SK-N-SH (cell line): ENCODE data around the gene BCL7C. TPM values are rescaled to one million over a fixed set of nuclear protein-coding genes. Genes with fewer than 3 reads are reported as not detected.

Experiments used
- CTCF ChIA-PET: fragments of 300-600, 350-600 bp; formaldehyde crosslinking; extraction: SDS; loops from one replicate; lab custom pipeline; 2021; lab: Yijun Ruan, JAX
- POLR2A ChIA-PET: fragments of 350-600 bp; sonication (Branson Sonifier 250); formaldehyde crosslinking; extraction: SDS; loops from one replicate; lab custom pipeline; 2020; ENCODE audit warnings: antibody characterized with exemption, inconsistent platforms; lab: Yijun Ruan, JAX
- DNase-seq: peaks from one replicate; pipeline ENCODE4 v3.0.0; 2012
- H2AFZ ChIP-seq: fragments of 200-600 bp; sonication (generic); 2 replicates; pipeline ENCODE4 v1.8.1; 2016; ENCODE audit warnings: antibody characterized with exemption, mild to moderate bottlenecking, low read depth
- H3F3A ChIP-seq: fragments of 200-600 bp; sonication (generic); replicated peaks from 2 replicates; pipeline ENCODE3; 2016; ENCODE audit warnings: antibody characterized with exemption, mild to moderate bottlenecking; ENCODE audit not compliant: insufficient read depth
- H3K27ac ChIP-seq, 2 experiments: fragments of 200-500 bp in 1 of 2; fragments of 200-600 bp in 1 of 2; sonication (Bioruptor generic) in 1 of 2; sonication (generic), shearing (Covaris generic) in 1 of 2; 2 replicates each; pipeline versions ENCODE4 v1.5.1 to v1.6.1; 2014 to 2016; ENCODE audit warnings: low read depth in 2 of 2, inconsistent platforms in 1 of 2, low read length in 1 of 2, mild to moderate bottlenecking in 1 of 2, mixed read lengths in 1 of 2
- H3K27me3 ChIP-seq: fragments of 200-600 bp; sonication (generic), shearing (Covaris generic); 2 replicates; pipeline ENCODE4 v1.6.1; 2016; ENCODE audit warnings: mixed run types; ENCODE audit not compliant: insufficient read depth
- H3K36me3 ChIP-seq, 2 experiments: fragments of 200-500 bp in 1 of 2; fragments of 200-600 bp in 1 of 2; sonication (Bioruptor generic) in 1 of 2; sonication (generic) in 1 of 2; replicated peaks in 1 of 2; 2 replicates each; pipeline versions ENCODE3 to v1.5.1; 2014 to 2016; ENCODE audit warnings: low read length in 1 of 2, mild to moderate bottlenecking in 1 of 2; ENCODE audit not compliant: insufficient read depth in 2 of 2, control insufficient read depth in 1 of 2
- H3K4me1 ChIP-seq, 2 experiments: fragments of 200-500 bp in 1 of 2; fragments of 200-600 bp in 1 of 2; sonication (Bioruptor generic) in 1 of 2; sonication (generic), shearing (Covaris generic) in 1 of 2; 2 replicates each; pipeline versions ENCODE4 v1.5.1 to v1.6.1; 2014 to 2016; ENCODE audit warnings: low read depth in 1 of 2, low read length in 1 of 2, mixed run types in 1 of 2; ENCODE audit not compliant: insufficient read depth in 2 of 2, control insufficient read depth in 1 of 2
- H3K4me2 ChIP-seq: fragments of 200-600 bp; sonication (generic), shearing (Covaris generic); 2 replicates; pipeline ENCODE4 v1.6.1; 2017; ENCODE audit warnings: mixed run types
- H3K4me3 ChIP-seq, 2 experiments: fragments of 200-500 bp in 1 of 2; fragments of 200-600 bp in 1 of 2; sonication (Bioruptor generic) in 1 of 2; sonication (generic), shearing (Covaris generic) in 1 of 2; 2 replicates each; pipeline versions ENCODE4 v1.5.1 to v1.8.1; 2014 to 2016; ENCODE audit warnings: low read depth in 2 of 2, inconsistent platforms in 1 of 2, low read length in 1 of 2, mild to moderate bottlenecking in 1 of 2, mixed read lengths in 1 of 2, moderate library complexity in 1 of 2
- H3K79me2 ChIP-seq: fragments of 200-600 bp; sonication (generic); 2 replicates; pipeline ENCODE4 v1.8.1; 2017; ENCODE audit warnings: mild to moderate bottlenecking; ENCODE audit not compliant: insufficient read depth
- H3K9ac ChIP-seq: fragments of 200-600 bp; sonication (generic); 2 replicates; pipeline ENCODE4 v1.6.1; 2017; ENCODE audit warnings: mixed run types
- H3K9me2 ChIP-seq: fragments of 200-600 bp; sonication (generic); 2 replicates; pipeline ENCODE4 v1.6.1; 2017; ENCODE audit warnings: mixed run types
- H3K9me3 ChIP-seq: fragments of 200-600 bp; sonication (generic); 2 replicates; pipeline ENCODE4 v1.6.1; 2017; ENCODE audit warnings: mixed run types, mild to moderate bottlenecking, moderate library complexity
- H4K20me1 ChIP-seq: fragments of 200-600 bp; sonication (generic); 2 replicates; pipeline ENCODE4 v1.6.1; 2017; ENCODE audit warnings: mild to moderate bottlenecking, mixed run types; ENCODE audit not compliant: insufficient read depth
- EP300 ChIP-seq, 2 experiments: IDR thresholded peaks; 2 replicates each; pipeline versions ENCODE4 v1.4.0 to v1.6.1; 2012; ENCODE audit warnings: borderline replicate concordance in 1 of 2, low read depth in 1 of 2, low read length in 1 of 2
- EZH2phosphoT487 ChIP-seq: fragments of 200-600 bp; sonication (generic); IDR thresholded peaks from 2 replicates; pipeline ENCODE4 v1.6.1; 2017; ENCODE audit warnings: low read depth, mixed run types, mild to moderate bottlenecking, antibody characterized with exemption, moderate library complexity, borderline replicate concordance
- FOXJ3 ChIP-seq: sonication (generic); formaldehyde crosslinking; IDR thresholded peaks from 2 replicates; pipeline ENCODE4 v1.5.1; 2020; ENCODE audit warnings: mild to moderate bottlenecking, missing genetic modification reagents
- MXI1 ChIP-seq: IDR thresholded peaks from 2 replicates; pipeline ENCODE4 v1.6.1; 2012; ENCODE audit warnings: mild to moderate bottlenecking, low read depth, low read length, improper control_type of control experiment
- RFX5 ChIP-seq: IDR thresholded peaks from 2 replicates; pipeline ENCODE4 v1.6.1; 2012; ENCODE audit warnings: mild to moderate bottlenecking, improper control_type of control experiment, low read length
- RXRA ChIP-seq: IDR thresholded peaks from 2 replicates; pipeline ENCODE4 v1.4.0; 2012; ENCODE audit warnings: low read depth, mild to moderate bottlenecking, borderline replicate concordance
- SIN3A ChIP-seq: IDR thresholded peaks from 2 replicates; pipeline ENCODE4 v1.6.1; 2012; ENCODE audit warnings: low read depth, mild to moderate bottlenecking, low read length, moderate library complexity, borderline replicate concordance
- SMC3 ChIP-seq: IDR thresholded peaks from 2 replicates; pipeline ENCODE4 v1.6.1; 2012; ENCODE audit warnings: low read depth, low read length, improper control_type of control experiment
- TEAD4 ChIP-seq: IDR thresholded peaks from 2 replicates; pipeline ENCODE4 v1.4.0; 2012; ENCODE audit warnings: mild to moderate bottlenecking, borderline replicate concordance; ENCODE audit not compliant: insufficient read depth
- YY1 ChIP-seq: IDR thresholded peaks from 2 replicates; pipeline ENCODE4 v1.4.0; 2012; ENCODE audit warnings: low read depth, mild to moderate bottlenecking
- WGBS: methylation state at CpG from one replicate; pipeline ENCODE4 v1.1.6; 2017; ENCODE audit warnings: low lambda C conversion rate; 5-methylcytosine and 5-hydroxymethylcytosine counted together
- polyA plus RNA-seq, 3 experiments: library from polyadenylated mRNA; depleted of rRNA; stranded (reverse); fragments of >200 nt; gene quantifications; 2 replicates each; pipeline ENCODE4 v1.2.3, GENCODE V29; 2012
- TF ChIP-seq, protein P1 (sequence below): IDR thresholded peaks from 2 replicates; pipeline ENCODE4 v1.4.0; 2012; ENCODE audit warnings: low read depth

Gene BCL7C
- polyA plus RNA-seq, 1 of the 3 experiments (the other 2 are of a cell fraction) = 56.3 TPM

DNA sequence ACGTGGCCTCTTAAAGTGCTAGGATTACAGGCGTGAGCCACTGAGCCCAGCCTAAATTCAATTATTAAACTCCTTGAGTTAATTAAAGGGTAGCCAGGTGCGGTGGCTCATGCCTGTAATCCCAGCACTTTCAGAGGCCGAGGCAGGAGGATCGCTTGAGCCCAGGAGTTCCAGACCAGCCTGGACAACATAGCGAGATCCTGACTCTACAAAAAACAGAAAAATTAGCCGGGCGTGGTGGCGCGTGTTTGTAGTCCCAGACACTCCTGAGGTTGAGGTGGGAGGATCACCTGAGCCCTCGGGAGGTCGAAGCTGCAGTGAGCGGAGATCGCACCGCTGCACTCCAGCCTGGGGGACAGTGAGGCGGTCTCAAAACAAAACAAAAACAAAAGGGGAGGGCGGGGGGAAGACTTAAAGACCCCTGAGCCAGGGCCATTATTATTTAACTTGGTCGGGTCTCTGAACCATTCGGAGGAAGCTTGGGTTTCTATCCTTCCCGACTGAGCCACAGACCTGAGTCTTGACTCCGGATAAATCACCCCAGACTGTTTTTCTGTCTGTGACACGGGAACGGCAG, 19.5 kb downstream of the BCL7C start:
- Histone ChIP-seq H2AFZ (0 out of 2 replicates have a peak overlapping the region, but pooled peaks have one; percentile 82), H3K9me3 (no peaks in the 10 kb centered on the region), H3K4me2 (peak overlapping the region; percentile 91), H3K9ac (peak overlapping the region; percentile 92), H3K27me3 (no peaks in the 10 kb centered on the region), H3K79me2 (peaks cover 44% of the 10 kb centered on the region), H4K20me1 (no peaks in the 10 kb centered on the region), H3K9me2 (no peaks in the 10 kb centered on the region), H3K4me3 (peak overlapping the region; percentile 75 to 94), H3K27ac (peak overlapping the region; percentile 83 to 92), H3K4me1 (peaks cover 6 to 7% of the 10 kb centered on the region in 2 experiments; a peak in 2 of 4 replicates), H3F3A (peaks cover 2% of the 10 kb centered on the region), H3K36me3 (peaks cover 7 to 9% of the 10 kb centered on the region in 2 experiments)
- no peak for DNase-seq
- ChIA-PET POLR2A (interaction anchor here (0.8 to 2.1 kb wide), 14 partner anchors 17 to 127 kb away, joined by 3 to 30 read pairs (median 4); partner anchors contain the start of genes FBXL19, PHKG2 and ZNF629), CTCF (interaction anchor here (1.1 to 2.7 kb wide), 10 partner anchors 18 to 87 kb away, joined by 3 to 14 read pairs (median 4); partner anchors contain the start of genes CTF1 and ZNF629)
- no peak for TF ChIP-seq RFX5
- TF ChIP-seq MXI1 = no peak
- TF ChIP-seq FOXJ3 (CRISPR knock-in tag) = no peak
- TF ChIP-seq YY1 = no peak
- no peak for TF ChIP-seq RXRA
- 37% methylated on average over 21 of the region's 23 CpGs for WGBS

DNA sequence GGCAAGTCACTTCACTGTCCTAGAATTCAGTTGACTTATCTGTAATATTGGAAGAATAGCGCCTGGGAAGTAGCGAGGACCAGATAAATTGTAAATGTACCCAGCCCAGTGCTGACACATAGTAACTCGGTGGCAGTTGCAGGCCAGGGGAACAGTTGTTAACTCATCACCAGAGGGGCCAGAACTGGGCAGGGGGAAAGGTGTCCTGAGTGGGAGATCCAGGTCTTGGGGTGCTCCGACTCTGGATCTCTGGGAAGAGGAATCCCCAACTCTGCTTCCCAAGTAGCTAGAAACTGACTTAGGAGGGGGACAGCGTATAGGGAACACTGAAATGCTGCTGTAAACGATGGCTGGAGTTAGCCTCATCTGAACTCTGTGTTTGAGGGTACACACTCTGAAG, 23.0 kb downstream of the BCL7C start:
- Histone ChIP-seq H3K9me3 (no peaks in the 10 kb centered on the region), H3K9me2 (no peaks in the 10 kb centered on the region), H3F3A (peaks cover 5% of the 10 kb centered on the region), H3K9ac (no peak overlapping the region), H3K27ac (no peak overlapping the region), H3K79me2 (peaks cover 15% of the 10 kb centered on the region; the same call in 1 of the 2 replicates), H3K4me1 (no peaks in the 10 kb centered on the region; a peak in 1 of 4 replicates), H3K4me3 (no peak overlapping the region), H3K4me2 (no peak overlapping the region), H2AFZ (no peak overlapping the region), H3K36me3 (peaks cover 0 to 2% of the 10 kb centered on the region in 2 experiments), H4K20me1 (no peaks in the 10 kb centered on the region), H3K27me3 (no peaks in the 10 kb centered on the region)
- ChIA-PET POLR2A (no interaction called here), CTCF (interaction anchor here (1.3 to 2.3 kb wide), 3 partner anchors 19 to 32 kb away, joined by 3 to 14 read pairs (median 4); no protein-coding TSS in a partner anchor)
- DNase-seq = no peak
- TF ChIP-seq SIN3A (no peak), MXI1 (no peak), EP300 (IDR thresholded peaks at IDR 0.05; ENCODE audit: borderline replicate concordance in 1 of 2, low read depth in 1 of 2, low read length in 1 of 2) (no peak), FOXJ3 (CRISPR knock-in tag) (no peak), EZH2phosphoT487 (no peak), RXRA (no peak), TEAD4 (no peak), SMC3 (no peak)
- TF ChIP-seq, protein P1, sequence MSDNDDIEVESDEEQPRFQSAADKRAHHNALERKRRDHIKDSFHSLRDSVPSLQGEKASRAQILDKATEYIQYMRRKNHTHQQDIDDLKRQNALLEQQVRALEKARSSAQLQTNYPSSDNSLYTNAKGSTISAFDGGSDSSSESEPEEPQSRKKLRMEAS = no peak
- WGBS = 88% methylated on average over 4 of the region's 6 CpGs
